HFF-Myc (cell line): ENCODE data around the gene IKZF4.

ENCODE experiments used
- DNase-seq: peaks from one replicate; pipeline ENCODE4 v3.0.0-alpha.2; 2011; ENCODE audit warnings: low read depth; ENCODE audit errors: extremely low read depth
- H3K4me3 ChIP-seq: replicated peaks from 2 replicates; pipeline ENCODE4 v1.5.1; 2011; ENCODE audit warnings: low read depth, mild to moderate bottlenecking, control low read depth, low read length
- CTCF ChIP-seq: IDR thresholded peaks from 2 replicates; pipeline ENCODE4 v1.5.1; 2012; ENCODE audit warnings: mild to moderate bottlenecking, low read depth, low read length, control low read depth; ENCODE audit errors: missing control alignments

Gene IKZF4

GRCh38 chr12:56086096-56086495, 65.3 kb downstream of the IKZF4 start:
- no peak for TF ChIP-seq CTCF
- H3K4me3 ChIP-seq = no peak overlapping the region
- no peak for DNase-seq

GRCh38 chr12:56086608-56087007, 65.8 kb downstream of the IKZF4 start:
- TF ChIP-seq CTCF = no peak
- no peak for DNase-seq
- H3K4me3 ChIP-seq = no peak overlapping the region

GRCh38 chr12:56087220-56087619, 66.4 kb downstream of the IKZF4 start:
- no peak for TF ChIP-seq CTCF
- no peak for DNase-seq
- no peak overlapping the region for H3K4me3 ChIP-seq
